HG03354 (cell line): Measurements from ENCODE around the gene CCDC28B.
A peak's percentile ranks its signal among the peaks of the same experiment; 100 is the strongest.
"Not testable (repeated sequence)": the region's sequence is repeated elsewhere in the genome, so short reads cannot be mapped to it uniquely, and the experiment has no call there.

Experiments
- ATAC-seq: cut with Tn5 transposase; IDR thresholded peaks from one replicate; pipeline ENCODE4 v1.9.1; 2021; ENCODE audit warnings: mild to moderate bottlenecking; ENCODE audit not compliant: unreplicated experiment, poor library complexity, severe bottlenecking

The CCDC28B gene

DNA sequence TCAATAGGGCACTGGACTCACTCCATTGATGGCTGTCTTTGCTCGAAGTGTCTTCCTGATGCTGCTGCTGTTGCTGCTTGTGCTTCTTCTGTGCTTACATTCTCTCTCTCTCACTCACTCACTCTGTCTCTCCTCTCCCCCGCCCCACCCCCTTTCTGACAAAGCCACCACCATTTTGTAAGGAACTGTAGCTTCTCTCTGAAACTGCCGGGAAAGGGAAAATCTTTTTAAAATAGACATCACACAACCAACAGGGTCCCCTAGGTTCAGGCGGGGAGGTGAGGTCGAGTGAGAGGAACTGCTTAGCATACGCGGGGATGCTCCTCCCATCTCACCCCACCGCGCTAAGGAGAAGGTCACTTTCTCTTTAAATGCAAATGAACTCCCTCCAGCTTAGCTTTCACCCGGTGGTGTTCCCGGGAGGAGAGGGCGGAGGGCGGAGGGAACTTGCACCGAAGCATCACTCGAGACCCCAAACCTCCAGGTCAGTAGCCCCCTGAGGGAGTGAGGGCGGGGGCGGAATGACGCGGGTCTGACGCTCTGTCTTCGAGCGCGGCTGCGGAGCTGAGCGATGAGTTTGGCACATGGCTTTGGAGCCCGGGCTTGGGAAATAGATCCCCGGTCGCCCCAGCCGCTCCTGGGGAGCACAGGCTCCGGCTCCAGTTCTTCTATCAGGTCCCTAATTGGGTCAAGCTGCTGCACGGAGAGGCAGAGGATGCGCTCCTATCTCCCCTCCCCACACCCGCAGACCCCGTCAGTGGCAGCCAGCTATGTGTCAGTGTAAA lies at the start of gene CCDC28B:
CCDC28B (plus strand) TSS at position 370 of the 785 bp plus-strand sequence. CDS start 1,341 bp downstream, outside the sequence.
- ATAC-seq: no peak

- no peak for ATAC-seq
These were observed 49.5 kb upstream of the CCDC28B start for GRCh38 chr1:32150847-32151246.

DNA sequence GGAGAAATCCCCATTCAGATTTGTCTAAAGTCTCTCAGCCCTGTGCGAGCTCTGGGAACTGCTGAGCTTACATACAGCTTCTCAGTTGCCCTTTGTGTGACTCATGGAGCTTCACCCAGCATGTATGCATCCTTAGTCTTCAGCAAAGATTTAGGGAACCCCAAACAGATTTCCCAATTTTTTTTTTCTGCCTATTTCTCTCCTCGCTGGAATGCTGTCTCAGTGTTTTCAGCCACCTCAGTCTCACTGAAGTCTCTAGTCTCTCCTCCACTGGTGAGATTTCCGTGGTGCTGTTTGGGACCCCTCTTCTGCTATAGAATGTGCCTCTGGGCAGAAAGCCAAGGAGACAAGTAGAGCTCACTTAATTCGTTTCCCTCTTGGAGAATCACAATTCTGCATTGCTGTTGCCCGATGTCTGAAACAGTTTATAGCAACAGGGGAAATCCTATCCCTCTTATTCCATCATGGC lies 49.0 kb upstream of the CCDC28B start:
- no peak for ATAC-seq

DNA sequence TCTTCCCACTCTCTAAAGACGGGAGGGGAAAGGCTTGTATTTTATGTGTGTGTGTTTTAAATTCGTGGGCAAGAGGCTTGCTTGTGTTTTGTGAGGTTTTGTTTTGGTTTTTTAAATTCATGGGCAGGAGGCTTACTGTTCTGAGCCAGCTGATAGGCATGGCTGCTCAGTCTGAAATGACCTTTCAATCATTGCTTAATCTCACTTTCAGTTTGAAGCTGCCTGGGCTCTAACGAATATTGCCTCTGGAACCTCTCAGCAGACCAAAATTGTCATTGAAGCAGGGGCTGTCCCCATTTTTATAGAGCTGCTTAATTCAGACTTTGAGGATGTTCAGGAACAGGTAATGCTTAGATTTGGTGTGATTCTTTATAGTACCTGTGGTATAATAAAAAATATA lies 41.2 kb upstream of the CCDC28B start:
- peak; percentile 57 for ATAC-seq

GRCh38 chr1:32163405-32163804 lies 37.0 kb upstream of the CCDC28B start:
- ATAC-seq: no peak

DNA sequence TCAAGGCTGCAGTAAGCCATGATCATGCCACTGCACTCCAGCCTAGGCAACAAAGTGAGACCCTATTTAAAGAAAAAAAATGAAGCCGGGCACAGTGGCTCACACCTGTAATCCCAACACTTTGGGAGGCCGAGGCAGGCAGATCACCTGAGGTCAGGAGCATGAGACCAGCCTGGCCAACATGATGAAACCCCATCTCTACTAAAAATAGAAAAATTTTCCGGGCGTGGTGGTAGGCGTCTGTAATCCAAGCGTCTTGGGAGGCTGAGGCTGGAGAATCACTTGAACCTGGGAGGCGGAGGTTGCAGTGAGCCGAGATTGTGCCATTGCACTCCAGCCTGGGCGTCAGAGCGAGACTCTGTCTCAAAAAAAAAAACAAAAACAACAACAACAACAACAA lies 34.8 kb upstream of the CCDC28B start:
- ATAC-seq: not testable (repeated sequence)

DNA sequence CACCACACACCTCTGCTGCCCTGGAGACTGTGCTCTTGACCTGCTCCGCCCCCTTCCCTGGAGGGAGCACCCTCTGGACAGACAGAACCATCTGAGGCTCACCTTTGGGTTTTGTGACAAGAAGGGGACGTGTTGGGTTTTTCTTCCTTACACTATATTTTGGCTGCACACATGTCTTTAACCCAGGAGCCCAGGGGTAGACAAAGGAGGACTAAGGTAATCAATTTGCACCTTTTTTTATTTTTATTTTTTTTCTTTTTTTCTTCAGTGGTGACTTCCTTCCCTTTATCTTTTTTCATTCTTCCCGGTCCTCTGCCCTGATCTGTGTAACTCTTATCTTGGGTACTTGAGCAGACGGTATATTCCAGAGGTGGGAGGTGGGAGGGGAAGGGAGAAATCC lies 29.4 kb upstream of the CCDC28B start:
- no peak for ATAC-seq

DNA sequence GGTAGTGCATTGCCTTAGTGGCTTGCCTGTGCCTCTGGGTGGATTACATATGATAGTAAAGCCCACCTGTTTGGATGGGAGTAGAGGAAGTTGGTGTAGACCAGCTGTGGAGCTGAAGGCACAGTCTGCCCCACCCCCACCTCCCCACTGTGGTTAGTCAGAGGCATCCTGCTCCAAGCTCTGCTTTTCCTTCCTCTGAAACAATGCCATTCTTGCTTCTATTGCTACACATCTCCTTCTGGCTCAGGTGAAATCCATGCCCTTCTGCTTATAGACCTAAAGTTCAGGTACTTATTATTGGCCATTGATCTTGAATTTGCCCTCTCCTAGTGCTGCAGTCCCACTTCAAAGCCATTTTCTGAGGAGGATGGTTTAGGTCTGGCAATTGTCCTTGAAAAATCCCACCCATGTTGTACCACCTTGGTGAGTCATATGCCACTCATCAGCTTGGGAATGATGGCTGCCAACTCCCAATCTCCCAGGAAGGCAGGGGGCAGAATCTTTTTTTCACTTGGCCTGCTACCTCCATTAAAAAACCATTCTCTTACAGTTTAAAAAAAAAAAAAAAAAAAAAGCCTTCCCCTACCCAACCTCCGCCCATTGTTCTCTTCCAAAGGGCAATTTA lies 27.7 kb upstream of the CCDC28B start:
- ATAC-seq: no peak

- no peak for ATAC-seq
These were observed 21.8 kb upstream of the CCDC28B start for GRCh38 chr1:32178380-32179192.

DNA sequence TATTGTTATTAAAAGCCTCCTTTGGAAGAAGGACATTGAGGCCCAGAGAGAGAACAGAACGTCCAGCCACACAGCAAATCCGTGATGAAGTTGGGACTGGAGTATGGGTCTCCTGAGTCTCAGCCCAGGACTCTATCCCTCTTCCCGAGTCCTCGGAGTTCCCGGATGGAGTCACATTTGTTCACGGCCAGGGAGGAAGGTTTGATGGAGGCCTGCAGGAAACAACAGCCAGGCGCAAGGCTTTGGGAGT lies 21.3 kb upstream of the CCDC28B start:
- no peak for ATAC-seq

GRCh38 chr1:32179443-32180185 lies 20.8 kb upstream of the CCDC28B start, which contains the start of gene TXLNA:
TSS of gene TXLNA (plus strand) at chr1:32179675. CDS start at chr1:32180346, 671 bp downstream.
- ATAC-seq: peak; percentile 83

DNA sequence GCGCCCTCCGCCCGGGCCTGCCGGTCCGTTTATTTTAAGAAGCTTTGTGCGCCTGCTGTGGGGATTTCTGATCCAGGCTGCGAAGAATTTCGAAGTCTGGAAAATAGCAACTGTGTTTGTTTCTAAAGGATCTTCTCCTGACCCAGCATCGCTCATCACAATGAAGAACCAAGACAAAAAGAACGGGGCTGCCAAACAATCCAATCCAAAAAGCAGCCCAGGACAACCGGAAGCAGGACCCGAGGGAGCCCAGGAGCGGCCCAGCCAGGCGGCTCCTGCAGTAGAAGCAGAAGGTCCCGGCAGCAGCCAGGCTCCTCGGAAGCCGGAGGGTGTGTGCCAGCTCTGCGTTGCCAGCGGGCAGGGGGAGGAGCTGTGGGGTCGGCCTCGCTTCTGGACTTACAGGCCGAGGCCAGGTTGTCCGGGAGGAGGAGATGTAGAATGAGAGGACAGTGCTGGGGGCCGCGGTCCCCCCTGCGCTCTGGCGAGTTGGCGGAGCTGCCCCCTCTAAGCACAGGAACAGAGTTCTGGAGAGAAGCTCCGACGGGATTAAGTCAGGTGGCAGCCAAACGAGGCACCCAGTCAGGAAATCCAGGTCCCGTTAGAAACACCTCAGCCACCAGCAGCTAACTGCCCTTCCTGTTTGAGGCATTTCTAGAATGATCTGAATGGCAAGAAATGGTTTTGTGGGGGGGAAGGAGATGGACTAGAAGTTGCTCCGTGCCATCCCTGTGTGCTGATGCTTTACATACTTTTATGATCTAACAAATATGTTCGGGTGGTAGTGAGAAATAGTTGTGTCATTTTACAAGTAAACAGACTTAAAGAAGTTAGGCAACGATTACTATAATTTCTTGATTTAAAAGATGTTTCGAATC lies 20.0 kb upstream of the CCDC28B start:
- peak; percentile 23 for ATAC-seq

GRCh38 chr1:32181065-32181464 lies 19.3 kb upstream of the CCDC28B start:
- ATAC-seq: no peak

DNA sequence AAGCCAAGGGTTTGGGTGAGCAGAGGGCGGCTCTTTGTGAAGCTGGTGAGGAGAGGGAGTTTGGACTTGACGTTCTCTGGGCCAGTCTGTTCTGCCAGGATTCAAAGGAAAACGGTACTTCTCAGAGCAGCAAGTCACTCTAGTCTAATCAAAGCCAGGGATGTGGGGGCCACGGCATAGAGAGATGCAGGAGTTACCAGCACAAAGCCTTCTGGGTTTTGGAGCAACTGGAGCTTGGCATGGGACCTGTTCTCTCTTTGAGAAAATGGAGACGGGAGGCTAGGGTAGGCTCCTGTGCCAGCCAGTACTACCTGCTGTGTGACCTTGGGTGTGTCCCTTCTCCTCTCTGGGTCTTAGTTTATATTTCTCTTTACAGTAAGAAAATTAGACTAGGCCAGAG lies 18.8 kb upstream of the CCDC28B start:
- ATAC-seq: no peak

DNA sequence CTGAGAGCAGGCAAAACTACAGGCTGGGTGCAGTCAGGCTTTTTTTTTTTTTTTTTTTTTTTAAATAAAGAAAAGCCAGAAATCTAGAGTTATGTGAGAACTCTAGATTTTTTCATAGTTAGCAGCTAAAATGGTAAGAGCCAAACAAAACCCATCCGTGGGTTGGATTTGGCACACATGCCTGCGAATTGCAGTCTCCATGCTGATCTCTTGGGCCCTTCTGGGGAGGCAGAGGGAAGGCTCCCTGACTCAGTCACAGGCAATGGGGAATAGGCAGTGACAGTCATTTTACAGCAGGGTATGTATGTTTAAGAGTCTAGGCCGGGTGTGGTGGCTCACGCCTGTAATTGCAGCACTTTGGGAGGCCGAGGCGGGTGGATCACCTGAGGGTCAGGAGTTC lies 18.3 kb upstream of the CCDC28B start:
- ATAC-seq: no peak

DNA sequence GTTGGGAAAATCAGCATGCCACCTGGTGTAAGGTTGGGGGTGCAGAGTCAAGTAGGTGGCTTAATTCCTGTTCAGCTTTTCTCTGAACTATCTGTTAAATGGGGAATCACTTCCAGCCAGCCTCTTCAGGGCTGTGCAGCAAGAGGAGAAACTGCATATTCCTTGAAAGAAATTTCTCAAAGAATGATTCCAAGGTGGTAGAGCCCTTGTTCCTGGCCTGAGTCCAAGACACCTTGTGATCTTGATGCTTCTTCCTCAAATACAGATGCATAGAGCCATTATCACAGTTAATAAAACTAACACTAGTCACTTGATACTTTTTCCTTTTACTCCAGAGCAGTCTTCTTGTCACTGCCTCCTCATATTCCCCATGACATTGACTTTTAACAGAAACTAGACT lies 15.7 kb upstream of the CCDC28B start:
- ATAC-seq: no peak

DNA sequence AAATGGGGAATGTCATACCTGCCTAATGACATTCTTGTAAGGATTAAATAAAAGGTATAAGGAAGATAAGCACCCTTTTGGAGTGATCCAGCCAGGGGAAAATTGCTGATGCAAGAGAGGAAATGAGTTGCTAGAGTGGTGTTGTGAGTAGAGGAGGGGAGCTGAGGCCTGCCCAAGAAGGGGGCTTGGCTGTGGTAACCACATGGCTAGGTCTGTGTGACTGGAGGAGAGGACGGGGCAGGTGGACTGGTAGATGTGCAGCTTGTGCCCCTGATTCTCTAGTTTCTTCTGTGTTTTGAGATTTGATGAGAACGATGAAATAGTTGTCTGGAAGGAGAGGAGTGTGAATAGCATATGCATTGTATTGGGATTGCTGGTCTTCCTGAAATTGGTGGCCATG lies 14.3 kb upstream of the CCDC28B start:
- no peak for ATAC-seq

DNA sequence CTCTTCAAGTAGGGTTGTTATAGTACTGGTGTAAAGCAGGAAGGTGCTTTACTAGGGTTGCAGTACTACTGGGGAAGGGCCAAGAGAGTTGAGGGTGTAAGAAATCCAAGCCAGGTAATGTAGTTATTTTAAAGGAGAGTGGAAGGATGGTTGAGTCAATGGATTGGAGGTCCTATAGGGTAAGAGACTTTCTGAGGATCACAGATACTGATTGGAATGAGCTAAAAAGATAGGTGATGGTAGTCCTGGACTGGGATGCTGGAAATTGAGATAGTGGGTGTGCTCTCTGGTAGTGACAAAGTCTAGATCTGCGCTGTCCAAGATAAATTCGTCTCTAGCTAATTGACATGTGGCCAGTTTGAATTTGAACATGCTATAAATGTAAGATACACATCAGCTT lies 13.9 kb upstream of the CCDC28B start:
- ATAC-seq: no peak

- ATAC-seq: no peak
These were observed 12.5 kb upstream of the CCDC28B start for GRCh38 chr1:32187850-32188249.
